GM19324 (cell line): ENCODE results near the gene RLN1.
A peak's percentile ranks its signal among the peaks of the same experiment; 100 is the strongest.
"Not testable (repeated sequence)": the region's sequence is repeated elsewhere in the genome, so short reads cannot be mapped to it uniquely, and the experiment has no call there.

Experiments
- ATAC-seq: cut with Tn5 transposase; IDR thresholded peaks from one replicate; pipeline ENCODE4 v1.9.1; 2021; ENCODE audit warnings: mild to moderate bottlenecking, moderate library complexity; ENCODE audit not compliant: unreplicated experiment, low FRiP score

The RLN1 gene, protein sequence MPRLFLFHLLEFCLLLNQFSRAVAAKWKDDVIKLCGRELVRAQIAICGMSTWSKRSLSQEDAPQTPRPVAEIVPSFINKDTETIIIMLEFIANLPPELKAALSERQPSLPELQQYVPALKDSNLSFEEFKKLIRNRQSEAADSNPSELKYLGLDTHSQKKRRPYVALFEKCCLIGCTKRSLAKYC

DNA sequence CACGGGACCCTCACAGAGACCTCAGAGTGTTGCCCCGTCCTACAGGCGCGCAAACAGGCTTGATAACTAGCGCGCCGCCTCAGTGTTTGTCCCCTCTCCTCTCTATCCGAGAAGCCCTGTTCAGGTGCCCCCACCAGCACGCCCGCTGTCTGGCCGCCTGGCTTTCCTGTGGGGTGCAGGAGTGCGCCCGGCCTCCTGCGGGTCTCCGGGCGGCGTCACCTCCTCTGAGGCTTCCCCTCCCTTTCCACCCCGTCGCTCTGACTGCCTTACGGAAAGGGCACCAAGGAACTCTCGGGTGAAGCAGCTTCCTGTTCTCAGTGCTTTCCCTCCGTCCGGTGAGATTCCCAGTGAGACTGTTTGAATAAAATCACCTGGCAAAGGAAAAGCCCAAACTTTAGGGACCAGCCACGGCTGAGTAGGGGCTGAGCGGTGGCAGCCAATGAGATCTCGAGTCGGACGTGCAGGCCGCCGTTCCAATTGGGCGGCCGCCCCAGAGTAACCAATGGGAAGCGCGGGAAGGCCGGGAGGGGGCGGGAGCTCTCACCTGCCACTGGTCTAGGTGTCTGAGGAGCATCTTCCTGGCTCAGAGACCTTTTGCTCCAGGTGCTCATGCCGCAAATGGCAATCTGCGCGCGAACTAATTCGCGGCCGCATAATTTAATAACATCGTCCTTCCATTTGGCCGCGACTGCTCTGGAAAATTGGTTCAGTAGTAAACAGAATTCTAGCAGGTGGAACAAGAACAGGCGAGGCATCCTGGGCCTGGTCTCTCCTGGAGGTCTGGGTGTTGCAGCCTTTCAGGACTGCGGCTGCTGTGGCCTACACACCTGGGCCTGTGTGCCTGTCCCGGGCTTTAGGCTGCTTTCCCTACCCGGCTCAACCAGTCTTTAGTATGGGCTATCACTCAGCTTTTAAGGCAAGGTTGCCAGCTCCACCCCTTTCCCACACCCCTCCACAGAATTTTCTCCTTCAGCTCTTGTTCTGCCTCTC, at the start of gene RLN1:
Gene RLN1 (minus strand): TSS at position 885 of the 990 bp plus-strand sequence. CDS start 130 bp downstream, at position 755.
- peak; percentile 100 for ATAC-seq

DNA sequence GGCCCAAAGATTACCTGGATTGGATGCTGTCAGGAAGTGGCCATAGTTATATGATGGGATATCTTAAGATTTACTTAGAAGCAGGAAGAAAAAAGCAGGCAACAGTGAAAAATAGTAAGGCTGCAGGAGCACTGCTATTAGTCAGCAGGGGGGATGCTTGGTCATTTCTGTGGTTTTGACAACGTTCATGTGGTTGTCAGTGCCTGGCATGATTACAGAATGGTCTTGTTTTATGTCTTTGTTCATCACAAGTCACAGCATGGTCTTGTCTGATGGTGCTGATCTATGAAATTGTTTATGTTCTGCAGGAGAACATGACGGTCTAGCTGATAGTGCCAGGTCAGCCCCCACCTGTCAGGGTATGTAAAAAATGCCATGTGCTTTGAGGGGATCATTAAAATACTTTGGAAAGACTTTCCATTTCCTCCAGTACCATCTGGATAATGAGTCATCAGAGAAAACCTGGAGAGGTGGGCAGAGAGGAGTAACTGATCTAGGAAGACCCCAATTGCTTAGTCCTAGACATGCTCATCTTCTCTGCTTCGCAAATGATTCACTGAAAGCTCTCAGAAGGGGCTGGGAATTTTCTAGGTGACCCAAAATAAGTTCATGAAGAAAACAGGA, 49.5 kb upstream of the RLN1 start:
- ATAC-seq = no peak

DNA sequence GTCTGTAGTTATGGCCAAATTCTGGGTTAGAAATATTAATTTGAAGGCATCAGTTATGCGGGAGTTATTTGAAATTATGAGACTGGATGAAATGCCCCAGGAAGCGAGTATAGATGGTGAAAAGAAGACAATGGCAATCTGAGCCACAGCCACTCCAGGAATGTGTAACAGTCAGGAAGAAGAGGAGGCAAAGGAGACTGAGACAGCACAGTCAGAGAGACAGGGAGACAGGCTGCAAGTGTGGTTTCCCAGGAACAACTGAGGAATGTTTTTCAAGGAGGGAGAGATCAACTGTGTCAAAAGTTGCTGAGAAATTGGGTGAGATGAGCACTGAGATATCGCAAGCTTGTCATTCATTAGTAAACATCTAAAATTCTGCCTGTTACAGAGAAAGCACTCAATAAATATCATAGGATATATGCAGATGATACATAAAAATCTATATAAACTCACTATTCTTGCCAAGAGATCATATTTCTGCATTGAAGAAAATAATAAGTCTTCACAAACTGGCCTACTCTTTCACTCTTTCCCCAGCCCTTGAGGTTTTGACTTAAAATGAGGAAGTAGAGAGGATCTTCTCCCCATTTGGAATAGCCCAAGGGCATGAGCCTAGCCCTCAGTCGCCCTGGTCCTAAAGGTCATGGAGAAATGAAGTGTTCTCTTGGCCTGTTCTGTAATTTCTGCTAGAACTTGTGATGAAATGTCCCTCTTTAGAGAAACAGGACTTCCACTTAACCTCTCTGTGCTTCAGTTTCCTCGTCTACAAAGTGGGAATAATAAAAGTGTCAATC, 48.5 kb upstream of the RLN1 start:
- ATAC-seq = no peak

DNA sequence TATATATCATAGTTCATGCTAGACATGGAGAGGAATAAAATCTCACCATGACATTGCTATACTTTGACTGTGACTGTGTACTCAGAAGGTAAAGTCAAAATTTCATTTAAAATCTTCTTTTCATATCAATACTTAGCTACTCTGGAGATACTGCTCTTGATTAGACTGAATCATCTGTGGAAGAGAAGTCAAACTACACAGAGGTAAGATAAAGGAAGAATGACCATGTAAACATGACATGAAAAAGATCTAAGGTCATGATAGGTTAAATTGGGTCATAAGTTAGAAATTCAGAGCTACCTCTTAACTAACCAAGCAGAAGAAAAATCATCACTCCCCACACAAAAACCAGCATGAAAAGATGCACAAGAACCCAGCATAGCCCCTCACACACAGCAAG, 44.8 kb upstream of the RLN1 start:
- ATAC-seq = no peak

DNA sequence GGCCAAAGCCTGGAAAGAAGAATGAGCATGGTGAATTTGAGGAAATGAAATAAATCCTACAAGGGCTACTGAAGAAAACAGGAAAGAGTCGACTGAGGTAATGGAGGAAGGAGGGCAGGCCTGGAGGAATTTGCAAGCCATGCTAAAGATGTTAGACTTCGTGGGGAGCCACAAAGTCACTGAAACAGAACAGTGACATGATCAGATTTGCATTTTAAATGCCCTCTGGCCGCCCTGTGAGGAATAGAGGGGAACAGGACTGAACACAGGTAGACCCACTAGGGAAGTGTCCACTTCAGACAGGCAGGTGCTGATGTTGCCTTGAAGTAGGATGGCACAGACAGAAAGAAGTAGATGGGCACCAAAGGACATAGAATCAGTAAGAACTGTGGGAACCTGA, 42.8 kb upstream of the RLN1 start:
- peak; percentile 71 for ATAC-seq

DNA sequence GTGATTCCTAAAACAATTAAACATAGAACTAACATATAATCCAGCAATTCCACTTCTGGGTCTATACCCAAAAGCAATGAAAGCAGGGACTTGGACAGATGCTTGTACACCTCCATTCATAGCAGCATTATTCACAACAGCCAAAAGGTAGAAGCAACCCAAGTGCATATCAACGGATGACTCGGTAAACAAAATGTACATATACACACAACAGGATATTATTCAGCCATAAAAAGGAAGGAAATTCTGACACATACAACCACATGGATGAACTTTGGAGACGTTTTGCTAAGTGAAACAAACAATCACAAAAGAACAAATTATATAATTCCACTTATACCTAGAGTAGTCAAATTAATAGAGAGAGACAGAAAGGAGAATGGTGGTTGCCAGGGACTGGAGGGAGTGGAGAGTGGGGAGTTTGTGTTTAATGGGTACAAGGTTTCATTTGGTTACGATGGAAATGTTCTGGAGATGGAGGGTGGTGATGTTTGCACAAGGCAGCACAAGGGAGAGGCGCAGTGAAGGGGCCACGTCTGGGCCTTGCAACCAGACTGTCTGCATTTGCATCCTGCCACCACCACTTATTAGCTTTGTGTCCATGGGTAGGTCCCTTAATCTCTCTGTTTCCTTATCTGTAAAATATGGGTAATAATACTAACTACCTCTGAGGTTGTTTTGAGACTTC, 36.3 kb upstream of the RLN1 start:
- no peak for ATAC-seq

DNA sequence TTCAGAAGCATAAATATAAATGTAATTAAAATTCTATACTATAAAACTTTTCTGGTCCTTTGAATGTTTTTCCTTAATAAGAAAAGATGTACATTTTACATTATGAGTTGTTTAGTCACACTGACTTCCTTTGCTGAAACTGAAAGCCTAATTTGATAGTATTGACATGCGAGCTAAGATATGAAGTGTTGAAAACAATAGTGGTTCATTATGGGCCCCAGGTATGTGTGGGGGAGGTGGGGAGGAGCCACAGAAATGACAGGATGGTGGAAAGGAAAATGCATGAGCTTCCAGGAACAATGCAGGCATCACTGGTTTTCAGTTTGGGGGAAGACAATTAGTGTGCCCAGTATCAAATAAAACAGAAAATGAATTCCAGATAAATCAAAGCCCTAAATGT, 35.4 kb upstream of the RLN1 start:
- no peak for ATAC-seq

DNA sequence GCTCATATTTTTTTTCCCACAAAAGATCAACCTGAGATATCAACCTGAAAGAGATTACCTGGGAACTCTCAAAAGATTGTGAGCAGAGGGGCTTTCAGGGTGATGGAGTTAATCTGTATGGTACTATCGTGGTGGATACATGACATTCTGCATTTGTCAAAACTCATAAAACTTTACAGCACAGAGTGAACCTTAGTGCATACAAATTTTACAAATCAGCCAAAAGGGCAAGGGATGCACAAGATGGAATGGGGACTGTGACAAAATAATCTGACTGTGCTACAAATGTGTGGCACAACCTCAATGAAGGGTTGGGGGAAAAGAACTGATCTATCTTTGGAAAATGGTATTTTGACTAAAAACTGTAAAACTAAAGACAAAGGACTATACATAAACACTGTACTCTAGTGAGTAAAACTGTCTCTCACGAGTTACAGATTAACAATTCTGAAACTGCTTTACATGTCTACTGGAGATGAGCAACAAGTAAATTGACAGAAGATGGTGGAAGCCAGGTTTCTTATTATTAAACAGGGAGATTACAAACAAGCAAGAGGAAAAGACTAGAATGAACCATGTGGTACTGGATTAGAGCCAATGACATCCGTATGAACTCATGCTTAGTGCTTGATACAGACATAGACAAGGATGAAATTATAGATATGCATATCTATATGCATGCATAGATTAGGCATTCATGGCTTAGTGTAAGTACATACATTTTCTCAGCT, 24.8 kb upstream of the RLN1 start:
- peak; percentile 89 for ATAC-seq

DNA sequence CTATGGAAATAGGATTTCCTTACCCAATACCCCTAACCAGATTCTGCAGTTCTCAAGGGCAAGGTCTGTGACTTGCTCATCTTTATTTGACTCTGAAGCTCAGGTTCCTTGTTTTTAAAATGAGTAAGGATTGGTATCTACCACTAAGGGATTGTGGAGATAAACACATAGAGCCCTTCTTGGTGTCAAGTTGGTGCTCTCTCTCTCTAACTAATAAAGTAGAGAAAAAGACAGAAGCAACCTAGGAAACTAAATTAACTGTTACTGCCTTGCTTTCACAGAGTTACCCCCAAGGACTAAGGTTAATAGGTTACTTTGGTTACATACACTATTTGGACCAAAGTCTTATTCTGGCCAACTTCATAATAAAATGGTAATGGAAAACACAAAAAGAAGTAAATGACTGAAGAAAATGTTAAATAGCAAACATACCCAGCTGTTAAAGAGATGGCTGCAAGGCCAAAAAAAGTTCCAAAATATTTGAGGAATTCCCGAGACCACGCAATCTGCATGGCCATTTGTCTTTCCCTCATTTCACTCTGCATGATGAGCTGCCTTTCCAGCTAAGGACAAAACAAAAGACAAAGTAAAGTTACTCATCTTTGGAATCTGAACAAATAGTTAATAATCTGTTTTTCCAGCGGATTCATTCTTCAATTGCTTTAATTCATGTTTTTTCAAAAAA, 21.8 kb upstream of the RLN1 start:
- no peak for ATAC-seq

DNA sequence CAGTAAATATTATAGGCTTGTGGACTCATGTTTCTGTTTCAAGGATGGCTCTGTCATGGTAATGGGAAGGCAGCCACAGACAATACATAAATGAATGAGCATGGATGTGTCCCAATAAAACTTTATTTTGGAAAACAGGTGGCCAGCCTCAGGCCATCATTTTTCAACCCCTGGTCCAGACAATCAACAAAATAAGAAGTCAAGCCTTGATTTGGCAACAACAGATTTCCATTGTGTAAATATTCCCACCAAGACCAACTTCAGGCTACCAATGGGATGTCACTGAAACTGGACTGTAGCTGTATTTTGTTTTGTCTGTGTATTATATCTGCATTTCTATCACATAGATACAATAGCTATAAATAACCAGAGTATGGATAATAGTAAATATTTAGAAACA, 20.7 kb upstream of the RLN1 start:
- ATAC-seq = no peak

DNA sequence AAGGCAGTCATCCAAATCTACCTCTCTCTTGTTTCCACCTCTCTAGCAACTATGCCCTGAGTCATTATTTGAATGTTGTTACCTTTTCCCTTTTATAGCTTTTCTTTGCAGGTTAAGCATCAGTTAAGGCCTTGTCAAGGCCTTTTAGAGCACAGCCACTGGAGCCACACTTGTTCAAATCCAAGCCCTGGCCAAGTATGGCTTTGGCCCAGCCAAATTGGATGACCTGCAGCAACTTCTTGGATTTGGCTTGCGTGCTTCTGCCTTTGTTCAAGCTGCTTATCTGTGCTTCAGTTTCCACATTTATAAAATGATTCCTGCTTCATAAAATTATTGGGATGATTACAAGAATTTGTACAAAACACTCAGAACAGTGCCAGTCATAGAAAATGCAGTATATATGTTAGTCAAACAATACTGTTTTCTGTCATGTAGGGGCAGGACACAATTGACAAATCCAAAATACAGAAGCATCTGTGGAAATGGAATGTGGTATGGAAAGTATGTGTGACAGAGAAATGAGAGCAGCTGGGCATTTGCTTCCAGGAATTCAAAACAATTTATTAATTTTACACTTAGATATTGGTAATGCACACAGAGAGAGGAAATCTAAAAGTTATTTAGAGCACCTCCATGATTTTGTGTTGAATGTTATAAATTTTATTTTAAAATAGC, 17.9 kb upstream of the RLN1 start:
- no peak for ATAC-seq

DNA sequence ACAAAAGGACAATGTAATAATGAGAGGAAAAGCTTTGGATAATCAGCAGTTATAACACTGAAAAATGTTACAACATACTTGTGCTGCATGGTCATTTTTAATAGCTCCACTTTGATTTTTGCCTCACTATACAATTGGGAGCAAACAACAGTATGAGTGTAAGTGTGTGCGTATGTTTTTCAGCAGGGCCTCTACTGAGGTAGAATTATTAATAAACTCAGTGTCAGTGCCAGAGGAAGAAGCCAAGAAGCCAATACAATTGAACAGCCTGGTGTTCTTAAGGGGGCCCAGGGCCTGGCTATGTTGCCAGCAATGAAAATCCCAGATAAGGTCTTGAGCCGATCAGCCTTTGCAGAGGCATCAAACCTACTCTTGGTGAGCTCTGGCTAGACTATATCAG, 16.1 kb upstream of the RLN1 start:
- no peak for ATAC-seq

DNA sequence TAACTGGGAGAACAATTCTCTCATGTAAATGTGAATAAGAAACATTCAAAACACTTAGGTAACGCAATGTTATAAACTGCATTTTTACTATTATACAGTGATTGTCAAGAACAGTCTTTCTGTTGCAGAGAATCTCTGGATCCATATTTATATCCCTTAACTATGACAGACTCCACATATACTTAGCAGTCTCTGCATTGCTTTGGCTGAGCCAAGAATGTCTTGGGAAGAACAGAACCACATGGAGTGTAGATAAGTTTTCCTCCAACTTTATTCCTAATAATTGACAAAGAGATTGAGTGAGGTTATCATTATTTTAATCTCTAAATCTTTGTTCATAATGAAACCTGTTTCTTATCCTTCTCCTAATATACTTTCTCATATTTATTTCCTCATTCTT, 15.6 kb upstream of the RLN1 start:
- no peak for ATAC-seq

DNA sequence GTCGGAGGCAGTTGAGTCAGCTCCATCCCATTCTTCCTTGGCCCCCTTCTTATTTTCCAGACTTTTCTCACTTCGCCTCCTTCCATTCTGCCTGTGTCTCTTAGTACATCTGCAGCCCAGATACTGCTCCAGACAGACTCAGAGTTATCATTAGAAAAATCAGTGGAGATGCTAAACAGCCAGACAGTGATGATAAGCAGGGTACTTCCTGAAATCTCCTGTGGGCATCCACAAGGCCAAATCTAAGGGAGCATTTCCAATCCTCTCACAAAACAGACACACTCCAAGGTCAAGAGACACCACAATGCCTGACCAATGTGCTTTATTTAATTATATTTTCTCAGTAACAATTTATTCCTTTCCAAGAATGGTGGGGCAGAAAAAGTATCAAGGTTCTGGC, 14.5 kb upstream of the RLN1 start:
- no peak for ATAC-seq

DNA sequence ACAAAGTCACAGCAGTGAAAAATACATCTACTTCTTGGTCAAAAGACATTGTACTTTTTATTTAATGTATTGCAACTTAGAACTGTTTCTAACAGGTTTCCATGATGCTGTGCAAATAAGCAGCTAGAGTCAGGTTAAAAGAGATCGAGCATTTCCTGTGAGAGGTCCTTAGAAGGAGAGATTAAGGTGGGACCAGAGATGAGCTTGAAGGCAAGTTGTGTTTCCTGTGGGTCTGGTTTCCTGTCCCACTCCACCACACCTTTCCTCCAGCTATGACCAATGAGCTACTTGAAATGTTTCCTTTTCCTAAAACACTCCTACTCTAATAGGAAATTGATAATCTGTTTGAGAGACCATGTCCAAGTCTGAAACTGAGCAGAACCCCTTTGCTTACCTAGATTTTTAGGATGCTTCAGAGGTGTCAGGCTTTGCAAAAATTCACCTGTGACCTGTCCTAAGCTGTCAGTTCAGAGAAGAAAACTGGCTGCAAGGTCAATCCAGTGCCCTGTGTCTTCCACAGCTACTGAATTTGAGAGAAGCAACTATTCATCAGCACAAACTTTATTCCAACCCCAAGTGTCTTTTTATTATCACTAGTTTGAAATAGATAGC, 13.1 kb upstream of the RLN1 start:
- no peak for ATAC-seq

DNA sequence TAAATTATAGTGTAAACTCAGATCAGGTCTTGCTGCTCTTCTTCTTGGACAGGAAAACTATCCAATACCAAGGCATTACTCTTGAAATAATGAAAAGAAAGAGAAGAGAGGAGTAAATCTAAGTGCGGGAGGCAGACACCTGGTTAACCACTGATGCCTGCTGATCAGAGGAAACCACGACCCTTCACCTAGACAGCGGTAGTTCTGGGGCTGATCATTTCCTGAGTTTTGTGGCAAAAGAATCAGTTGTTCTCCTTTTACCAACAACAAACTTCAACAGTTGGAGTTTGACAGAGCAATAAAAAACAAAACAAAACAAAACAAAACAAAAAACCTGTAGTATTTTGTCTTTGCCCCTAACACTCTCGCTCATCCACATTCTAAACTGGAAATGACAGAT, 3.0 kb downstream of the RLN1 start:
- ATAC-seq = no peak

DNA sequence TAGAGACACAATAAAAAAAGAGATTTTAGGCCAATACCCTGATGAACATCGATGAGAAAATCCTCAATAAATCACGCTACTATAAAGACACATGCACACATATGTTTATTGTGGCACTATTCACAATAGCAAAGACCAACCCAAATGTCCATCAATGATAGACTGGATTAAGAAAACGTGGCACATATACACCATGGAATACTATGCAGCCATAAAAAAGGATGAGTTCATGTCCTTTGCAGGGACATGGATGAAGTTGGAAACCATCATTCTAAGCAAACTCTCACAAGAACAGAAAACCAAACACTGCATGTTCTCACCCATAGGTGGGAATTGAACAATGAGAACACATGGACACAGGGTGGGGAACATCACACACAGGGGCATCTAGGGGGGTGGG, 8.4 kb downstream of the RLN1 start:
- not testable (repeated sequence) for ATAC-seq
